Measurements from ENCODE around the gene LATS1.

The LATS1 gene

GRCh38 chr6:149648148-149649145, 69.5 kb downstream of the LATS1 start, which contains the start of gene KATNA1:
TSS of gene KATNA1 (minus strand) at chr6:149648714. CDS start at chr6:149638547, 10,167 bp downstream.
- Histone ChIP-seq H3K4me3 (ENCODE audit: low read length) (peak within 1 kb of the TSS; percentile 85), H3K9ac (ENCODE audit: low read length) (peak within 1 kb of the TSS; percentile 50), H3K4me1 (ENCODE audit: control insufficient read depth, low read depth, low read length) (peaks cover 6% of the 10 kb centered on the region), H3K36me3 (ENCODE audit: control insufficient read depth, low read depth, low read length) (no peaks in the 10 kb centered on the region), H3K9me3 (ENCODE audit: control insufficient read depth, low read depth, low read length) (no peaks in the 10 kb centered on the region), H3K27me3 (ENCODE audit: control insufficient read depth, insufficient read depth, low read length) (peaks cover 13% of the 10 kb centered on the region), H3K27ac (ENCODE audit: low read length) (no peak within 1 kb of the TSS)

GRCh38 chr6:149646599-149646998, 71.3 kb downstream of the LATS1 start:
- H3K9me3 ChIP-seq (ENCODE audit: control insufficient read depth, low read depth, low read length), result no peaks in the 10 kb centered on the region
- peak overlapping the region; percentile 20 for H3K9ac ChIP-seq (ENCODE audit: low read length)
- H3K27me3 ChIP-seq (ENCODE audit: control insufficient read depth, insufficient read depth, low read length), result peaks cover 13% of the 10 kb centered on the region
- no peaks in the 10 kb centered on the region for H3K36me3 ChIP-seq (ENCODE audit: control insufficient read depth, low read depth, low read length)
- H3K4me3 ChIP-seq (ENCODE audit: low read length), result peak overlapping the region; percentile 85
- peaks cover 6% of the 10 kb centered on the region for H3K4me1 ChIP-seq (ENCODE audit: control insufficient read depth, low read depth, low read length)
- no peak overlapping the region for H3K27ac ChIP-seq (ENCODE audit: low read length)

GRCh38 chr6:149642829-149643580, 74.9 kb downstream of the LATS1 start:
- no peak overlapping the region for H3K27ac ChIP-seq (ENCODE audit: low read length)
- peaks cover 3% of the 10 kb centered on the region for H3K4me1 ChIP-seq (ENCODE audit: control insufficient read depth, low read depth, low read length)
- H3K27me3 ChIP-seq (ENCODE audit: control insufficient read depth, insufficient read depth, low read length), result peaks cover 13% of the 10 kb centered on the region
- no peaks in the 10 kb centered on the region for H3K9me3 ChIP-seq (ENCODE audit: control insufficient read depth, low read depth, low read length)
- H3K9ac ChIP-seq (ENCODE audit: low read length), result no peak overlapping the region
- H3K36me3 ChIP-seq (ENCODE audit: control insufficient read depth, low read depth, low read length), result no peaks in the 10 kb centered on the region
- H3K4me3 ChIP-seq (ENCODE audit: low read length), result no peak overlapping the region

GRCh38 chr6:149636124-149636523, 81.8 kb downstream of the LATS1 start:
- Histone ChIP-seq H3K27ac (ENCODE audit: low read length) (no peak overlapping the region), H3K4me1 (ENCODE audit: control insufficient read depth, low read depth, low read length) (no peaks in the 10 kb centered on the region), H3K36me3 (ENCODE audit: control insufficient read depth, low read depth, low read length) (peaks cover 4% of the 10 kb centered on the region), H3K4me3 (ENCODE audit: low read length) (no peak overlapping the region), H3K9me3 (ENCODE audit: control insufficient read depth, low read depth, low read length) (no peaks in the 10 kb centered on the region), H3K9ac (ENCODE audit: low read length) (no peak overlapping the region), H3K27me3 (ENCODE audit: control insufficient read depth, insufficient read depth, low read length) (no peaks in the 10 kb centered on the region)

- H3K36me3 ChIP-seq (ENCODE audit: control insufficient read depth, low read depth, low read length), result peaks cover 4% of the 10 kb centered on the region
- no peak overlapping the region for H3K4me3 ChIP-seq (ENCODE audit: low read length)
- H3K27me3 ChIP-seq (ENCODE audit: control insufficient read depth, insufficient read depth, low read length), result no peaks in the 10 kb centered on the region
- H3K9me3 ChIP-seq (ENCODE audit: control insufficient read depth, low read depth, low read length), result no peaks in the 10 kb centered on the region
- H3K9ac ChIP-seq (ENCODE audit: low read length), result no peak overlapping the region
- H3K4me1 ChIP-seq (ENCODE audit: control insufficient read depth, low read depth, low read length), result no peaks in the 10 kb centered on the region
- no peak overlapping the region for H3K27ac ChIP-seq (ENCODE audit: low read length)
These were observed 83.6 kb downstream of the LATS1 start for GRCh38 chr6:149634315-149634714.

- Histone ChIP-seq H3K4me3 (ENCODE audit: low read length) (no peak overlapping the region), H3K9ac (ENCODE audit: low read length) (no peak overlapping the region), H3K9me3 (ENCODE audit: control insufficient read depth, low read depth, low read length) (no peaks in the 10 kb centered on the region), H3K27ac (ENCODE audit: low read length) (no peak overlapping the region), H3K4me1 (ENCODE audit: control insufficient read depth, low read depth, low read length) (no peaks in the 10 kb centered on the region), H3K36me3 (ENCODE audit: control insufficient read depth, low read depth, low read length) (peaks cover 4% of the 10 kb centered on the region), H3K27me3 (ENCODE audit: control insufficient read depth, insufficient read depth, low read length) (no peaks in the 10 kb centered on the region)
These were observed 88.9 kb downstream of the LATS1 start for GRCh38 chr6:149628875-149629510.

GRCh38 chr6:149627672-149628071, 90.2 kb downstream of the LATS1 start:
- Histone ChIP-seq H3K4me1 (ENCODE audit: control insufficient read depth, low read depth, low read length) (no peaks in the 10 kb centered on the region), H3K27ac (ENCODE audit: low read length) (no peak overlapping the region), H3K9me3 (ENCODE audit: control insufficient read depth, low read depth, low read length) (no peaks in the 10 kb centered on the region), H3K9ac (ENCODE audit: low read length) (no peak overlapping the region), H3K36me3 (ENCODE audit: control insufficient read depth, low read depth, low read length) (peaks cover 3% of the 10 kb centered on the region), H3K4me3 (ENCODE audit: low read length) (no peak overlapping the region), H3K27me3 (ENCODE audit: control insufficient read depth, insufficient read depth, low read length) (no peaks in the 10 kb centered on the region)

GRCh38 chr6:149615805-149616204, 102.1 kb downstream of the LATS1 start:
- Histone ChIP-seq H3K9ac (ENCODE audit: low read length) (no peak overlapping the region), H3K27me3 (ENCODE audit: control insufficient read depth, insufficient read depth, low read length) (no peaks in the 10 kb centered on the region), H3K4me3 (ENCODE audit: low read length) (no peak overlapping the region), H3K36me3 (ENCODE audit: control insufficient read depth, low read depth, low read length) (no peaks in the 10 kb centered on the region), H3K9me3 (ENCODE audit: control insufficient read depth, low read depth, low read length) (no peaks in the 10 kb centered on the region), H3K27ac (ENCODE audit: low read length) (no peak overlapping the region), H3K4me1 (ENCODE audit: control insufficient read depth, low read depth, low read length) (no peaks in the 10 kb centered on the region)

GRCh38 chr6:149614337-149614736, 103.6 kb downstream of the LATS1 start:
- Histone ChIP-seq H3K36me3 (ENCODE audit: control insufficient read depth, low read depth, low read length) (no peaks in the 10 kb centered on the region), H3K27ac (ENCODE audit: low read length) (no peak overlapping the region), H3K4me1 (ENCODE audit: control insufficient read depth, low read depth, low read length) (no peaks in the 10 kb centered on the region), H3K27me3 (ENCODE audit: control insufficient read depth, insufficient read depth, low read length) (no peaks in the 10 kb centered on the region), H3K9ac (ENCODE audit: low read length) (no peak overlapping the region), H3K4me3 (ENCODE audit: low read length) (no peak overlapping the region), H3K9me3 (ENCODE audit: control insufficient read depth, low read depth, low read length) (no peaks in the 10 kb centered on the region)

- no peaks in the 10 kb centered on the region for H3K36me3 ChIP-seq (ENCODE audit: control insufficient read depth, low read depth, low read length)
- no peak overlapping the region for H3K9ac ChIP-seq (ENCODE audit: low read length)
- H3K4me3 ChIP-seq (ENCODE audit: low read length), result no peak overlapping the region
- H3K27ac ChIP-seq (ENCODE audit: low read length), result no peak overlapping the region
- H3K9me3 ChIP-seq (ENCODE audit: control insufficient read depth, low read depth, low read length), result no peaks in the 10 kb centered on the region
- H3K4me1 ChIP-seq (ENCODE audit: control insufficient read depth, low read depth, low read length), result no peaks in the 10 kb centered on the region
- no peaks in the 10 kb centered on the region for H3K27me3 ChIP-seq (ENCODE audit: control insufficient read depth, insufficient read depth, low read length)
These were observed 109.4 kb downstream of the LATS1 start for GRCh38 chr6:149608381-149608982.
